Endothelial cell of umbilical vein (primary cell): Measurements from ENCODE around the gene ZDHHC5. TPM values are rescaled to one million over a fixed set of nuclear protein-coding genes. Genes with fewer than 3 reads are reported as not detected.

Source experiments
- BruUV-seq: library from RNA; stranded (reverse); fragments of 400-500 nt; replicated peaks from 2 replicates; lab custom pipeline; 2021; lab: Mats Ljungman, UMichigan
- CTCF ChIA-PET: fragments of 300-600, 350-600 bp; sonication (Branson Sonifier 250); formaldehyde crosslinking; loops from one replicate; lab custom pipeline; 2021; ENCODE audit warnings: antibody characterized with exemption, inconsistent platforms; lab: Charles Lee
- POLR2A ChIA-PET: fragments of 300-600, 350-600 bp; sonication (Branson Sonifier 250); formaldehyde crosslinking; loops from one replicate; lab custom pipeline; 2021; ENCODE audit warnings: antibody characterized with exemption, inconsistent platforms; lab: Charles Lee
- DNase-seq: peaks from one replicate; pipeline ENCODE4 v3.0.0-alpha.2; 2011; ENCODE audit warnings: low read depth, low spot score
- FAIRE-seq: peaks from 2 replicates; lab custom pipeline; 2011; peaks lifted over from hg19 to GRCh38; lab: Jason Lieb, UNC
- H2AFZ ChIP-seq: 2 replicates; pipeline ENCODE4 v1.6.0; 2012; ENCODE audit warnings: low read depth, low read length, control low read depth, inconsistent platforms
- H3K27ac ChIP-seq: 2 replicates; pipeline ENCODE4 v1.5.1; 2011; ENCODE audit warnings: low read depth, mild to moderate bottlenecking, control low read depth, low read length, moderate library complexity; ENCODE audit not compliant: insufficient read depth
- H3K27me3 ChIP-seq, 2 experiments: 2 replicates each; pipeline versions ENCODE4 v1.6.0 to v1.6.1; 2011; ENCODE audit warnings: low read length in 2 of 2, mixed read lengths in 1 of 2; ENCODE audit not compliant: control insufficient read depth in 2 of 2, insufficient read depth in 2 of 2
- H3K36me3 ChIP-seq, 2 experiments: 2 replicates in 1 of 2; 3 replicates in 1 of 2; pipeline ENCODE4 v1.5.1; 2011; ENCODE audit warnings: low read length in 2 of 2, mild to moderate bottlenecking in 1 of 2, moderate library complexity in 1 of 2; ENCODE audit not compliant: control insufficient read depth in 2 of 2, insufficient read depth in 2 of 2; ENCODE audit errors: extremely low read depth in 1 of 2
- H3K4me1 ChIP-seq: 3 replicates; pipeline ENCODE4 v1.5.1; 2011; ENCODE audit warnings: mild to moderate bottlenecking, low read length; ENCODE audit not compliant: control insufficient read depth, insufficient read depth; ENCODE audit errors: extremely low read depth
- H3K4me2 ChIP-seq: 2 replicates; pipeline ENCODE4 v1.6.1; 2011; ENCODE audit warnings: low read length, control low read depth, mixed read lengths; ENCODE audit not compliant: insufficient read depth
- H3K4me3 ChIP-seq, 3 experiments: fragments of 200-600 bp in 1 of 3; sonication (generic), shearing (Covaris generic) in 1 of 3; replicated peaks in 1 of 3; 2 replicates each; pipeline ENCODE4 v1.5.1; 2011 to 2016; ENCODE audit warnings: control low read depth in 3 of 3, low read length in 3 of 3, mild to moderate bottlenecking in 2 of 3, inconsistent platforms in 1 of 3, low read depth in 1 of 3, moderate library complexity in 1 of 3; ENCODE audit not compliant: insufficient read depth in 1 of 3
- H3K79me2 ChIP-seq: 2 replicates; pipeline ENCODE4 v1.6.0; 2012; ENCODE audit warnings: low read length, inconsistent platforms; ENCODE audit not compliant: control insufficient read depth, insufficient read depth
- H3K9ac ChIP-seq: replicated peaks from 2 replicates; pipeline ENCODE3; 2011; ENCODE audit warnings: low read length, control low read depth; ENCODE audit not compliant: insufficient read depth; ENCODE audit errors: extremely low read depth
- H3K9me1 ChIP-seq: replicated peaks from 3 replicates; pipeline ENCODE4 v1.6.0; 2011; ENCODE audit warnings: mild to moderate bottlenecking, low read length; ENCODE audit not compliant: control insufficient read depth, insufficient read depth; ENCODE audit errors: extremely low read depth
- H3K9me3 ChIP-seq: replicated peaks from 2 replicates; pipeline ENCODE4 v1.5.1; 2012; ENCODE audit warnings: low read length, inconsistent platforms; ENCODE audit not compliant: control insufficient read depth, insufficient read depth
- H4K20me1 ChIP-seq: replicated peaks from 2 replicates; pipeline ENCODE3; 2011; ENCODE audit warnings: mild to moderate bottlenecking, low read length; ENCODE audit not compliant: control insufficient read depth, insufficient read depth; ENCODE audit errors: extremely low read depth
- EZH2 ChIP-seq: IDR thresholded peaks from 2 replicates; pipeline ENCODE4 v1.6.1; 2012; ENCODE audit warnings: borderline replicate concordance, low read depth, mild to moderate bottlenecking, moderate library complexity, low read length, inconsistent platforms; ENCODE audit not compliant: severe bottlenecking
- FOS ChIP-seq: IDR thresholded peaks from 2 replicates; pipeline ENCODE4 v1.6.1; 2011; ENCODE audit warnings: mild to moderate bottlenecking, low read length, moderate library complexity, borderline replicate concordance; ENCODE audit not compliant: insufficient read depth
- GATA2 ChIP-seq: IDR thresholded peaks from 2 replicates; pipeline ENCODE4 v1.7.0; 2011; ENCODE audit warnings: low read depth, mild to moderate bottlenecking, moderate library complexity, mixed read lengths, low read length; ENCODE audit not compliant: insufficient read length, insufficient read depth
- JUN ChIP-seq: IDR thresholded peaks from 2 replicates; pipeline ENCODE4 v1.6.1; 2011; ENCODE audit warnings: borderline replicate concordance, low read depth; ENCODE audit not compliant: insufficient read length, insufficient read depth
- MAX ChIP-seq: IDR thresholded peaks from 2 replicates; pipeline ENCODE4 v1.6.1; 2011; ENCODE audit not compliant: insufficient read depth, insufficient read length
- MYC ChIP-seq: IDR thresholded peaks from one replicate; pipeline ENCODE4 v1.6.1; 2011; ENCODE audit warnings: mild to moderate bottlenecking, low read depth, low read length
- POLR2A ChIP-seq: IDR thresholded peaks from 2 replicates; pipeline ENCODE4 v1.6.1; 2012; ENCODE audit warnings: low read depth, mild to moderate bottlenecking, control low read depth, low read length
- POLR2AphosphoS5 ChIP-seq: IDR thresholded peaks from 2 replicates; pipeline ENCODE4 v1.6.1; 2012; ENCODE audit warnings: low read depth, mild to moderate bottlenecking, control low read depth, low read length, moderate library complexity; ENCODE audit not compliant: insufficient read depth
- dilution Hi-C: fragments of 300-500 bp; cut with MboI; formaldehyde crosslinking; loops from one replicate; pipeline ENCODE4 v1.15.0; 2019; ENCODE audit warnings: low sequenced_read_pairs; ENCODE audit not compliant: extremely low pct_ligation_motif_present
- intact Hi-C: fragments of 100-400 bp; cut with micrococcal nuclease; formaldehyde crosslinking; loops from one replicate; pipeline ENCODE4 v1.10.0; 2022
- polyA plus RNA-seq, 4 experiments: library from polyadenylated mRNA; depleted of rRNA in 3 of 4; stranded (reverse) in 3 of 4; unstranded in 1 of 4; fragments of >200 nt; gene quantifications; 2 replicates each; pipeline versions ENCODE4 v1.2.1 to v1.2.3, GENCODE V29; 2011 to 2012; ENCODE audit warnings: missing spikeins in 1 of 4
- total RNA-seq: library from RNA; stranded (reverse); gene quantifications from 2 replicates; pipeline ENCODE4 v1.2.3, GENCODE V29; 2021
- TF ChIP-seq, protein P1 (sequence below), 2 donors: IDR thresholded peaks; 1 replicate in 1 of 2; 2 replicates in 1 of 2; pipeline ENCODE4 v1.5.1; 2011; ENCODE audit warnings: low read length in 2 of 2, mild to moderate bottlenecking in 2 of 2, moderate library complexity in 2 of 2, control low read depth in 1 of 2, inconsistent platforms in 1 of 2, low read depth in 1 of 2; ENCODE audit not compliant: insufficient read depth in 1 of 2; ENCODE audit errors: extremely low read depth in 1 of 2

ZDHHC5 gene
- total and polyA plus RNA-seq, 2 donors (not counting 3 experiments of a cell fraction or from before 2014, with no cell fraction given), result 52.9 to 67.4 TPM

GRCh38 chr11:57663975-57664374, 3.9 kb upstream of the ZDHHC5 start:
- H3K27me3 ChIP-seq, result no peaks in the 10 kb centered on the region
- H3K9me3 ChIP-seq, result no peaks in the 10 kb centered on the region
- H3K36me3 ChIP-seq, result peaks cover 14% of the 10 kb centered on the region in 2 experiments
- BruUV-seq, result no TSS peak
- no peak overlapping the region for H3K9ac ChIP-seq
- ChIA-PET POLR2A (no interaction called here), CTCF (no interaction called here)
- DNase-seq (no peak), FAIRE-seq (no peak)
- intact Hi-C loops, result loop anchor here (10.0 kb wide), 2 partner anchors 141 to 851 kb away; no protein-coding TSS in a partner anchor
- dilution Hi-C loops, result no loop called here
- H2AFZ ChIP-seq, result no peak overlapping the region
- H3K79me2 ChIP-seq, result peaks cover 18% of the 10 kb centered on the region
- no peaks in the 10 kb centered on the region for H3K9me1 ChIP-seq
- no peak overlapping the region for H3K27ac ChIP-seq
- peaks cover 8% of the 10 kb centered on the region for H3K4me1 ChIP-seq
- H3K4me2 ChIP-seq, result no peak overlapping the region
- no peak overlapping the region for H3K4me3 ChIP-seq
- TF ChIP-seq MYC (no peak), POLR2AphosphoS5 (no peak), JUN (no peak), FOS (no peak), GATA2 (no peak), EZH2 (no peak), MAX (no peak), POLR2A (no peak)
- TF ChIP-seq, protein P1, sequence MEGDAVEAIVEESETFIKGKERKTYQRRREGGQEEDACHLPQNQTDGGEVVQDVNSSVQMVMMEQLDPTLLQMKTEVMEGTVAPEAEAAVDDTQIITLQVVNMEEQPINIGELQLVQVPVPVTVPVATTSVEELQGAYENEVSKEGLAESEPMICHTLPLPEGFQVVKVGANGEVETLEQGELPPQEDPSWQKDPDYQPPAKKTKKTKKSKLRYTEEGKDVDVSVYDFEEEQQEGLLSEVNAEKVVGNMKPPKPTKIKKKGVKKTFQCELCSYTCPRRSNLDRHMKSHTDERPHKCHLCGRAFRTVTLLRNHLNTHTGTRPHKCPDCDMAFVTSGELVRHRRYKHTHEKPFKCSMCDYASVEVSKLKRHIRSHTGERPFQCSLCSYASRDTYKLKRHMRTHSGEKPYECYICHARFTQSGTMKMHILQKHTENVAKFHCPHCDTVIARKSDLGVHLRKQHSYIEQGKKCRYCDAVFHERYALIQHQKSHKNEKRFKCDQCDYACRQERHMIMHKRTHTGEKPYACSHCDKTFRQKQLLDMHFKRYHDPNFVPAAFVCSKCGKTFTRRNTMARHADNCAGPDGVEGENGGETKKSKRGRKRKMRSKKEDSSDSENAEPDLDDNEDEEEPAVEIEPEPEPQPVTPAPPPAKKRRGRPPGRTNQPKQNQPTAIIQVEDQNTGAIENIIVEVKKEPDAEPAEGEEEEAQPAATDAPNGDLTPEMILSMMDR (IDR thresholded peaks at IDR 0.05; ENCODE audit: extremely low read depth in 1 of 2, insufficient read depth in 1 of 2, low read depth in 1 of 2, low read length in 2 of 2), result no peak
- H4K20me1 ChIP-seq, result no peaks in the 10 kb centered on the region
